Spleen (tissue), 7 donors: ENCODE measurements around the gene ZNF775.

Experiments
- CTCF ChIP-seq, 11 experiments: fragments of 200-600 bp in 7 of 11; fragments of 450-650 bp in 4 of 11; sonication (generic) in 4 of 11; IDR thresholded peaks in 8 of 11; conservative IDR thresholded peaks in 3 of 11; 1 replicate in 7 of 11; 2 replicates in 4 of 11; pipeline versions ENCODE4 v1.4.0 to v1.8.0; 2016 to 2021; ENCODE audit warnings: antibody characterized with exemption in 11 of 11, inconsistent platforms in 4 of 11, mild to moderate bottlenecking in 1 of 11
- POLR2A ChIP-seq, 3 donors: fragments of 450-650 bp; IDR thresholded peaks; one replicate each; pipeline ENCODE4 v1.5.1; 2017; ENCODE audit warnings: antibody characterized with exemption in 3 of 3, mild to moderate bottlenecking in 1 of 3
- POLR2AphosphoS5 ChIP-seq, 3 donors: sonication (generic); formaldehyde crosslinking; IDR thresholded peaks; one replicate each; pipeline ENCODE4 v1.5.1; 2017; ENCODE audit warnings: antibody characterized with exemption in 3 of 3
- donor health status: DM: no; HTN: no; CAD: no; lungs with moderate emphysema.
- donor health status: DM: no; HTN: no; CAD: no.
- donor health status: DM: no; HTN: no; CAD: no.

GRCh38 chr7:150329331-150330120, 49.6 kb upstream of the ZNF775 start:
- TF ChIP-seq POLR2A (IDR thresholded peaks at IDR 0.05) (no peak), CTCF (IDR thresholded peaks at IDR 0.05 in 8 of 11, conservative IDR thresholded peaks at IDR 0.05 in 3 of 11) (no peak), POLR2AphosphoS5 (IDR thresholded peaks at IDR 0.05) (no peak)
